AG09319 (cell line): ENCODE data around the gene MCF2L.

Source experiments
- DNase-seq: peaks from one replicate; pipeline ENCODE4 v3.0.0-alpha.2; 2010; ENCODE audit warnings: low read depth; ENCODE audit errors: extremely low read depth
- CTCF ChIP-seq: IDR thresholded peaks from 2 replicates; pipeline ENCODE4 v1.5.1; 2011; ENCODE audit warnings: low read depth, mild to moderate bottlenecking, inconsistent platforms, low read length, moderate library complexity

MCF2L gene

GRCh38 chr13:112928972-112929782 lies 39.8 kb upstream of the MCF2L start:
- no peak for TF ChIP-seq CTCF
- DNase-seq, result no peak

- no peak for TF ChIP-seq CTCF
- no peak for DNase-seq
These were observed 39.3 kb upstream of the MCF2L start for GRCh38 chr13:112929783-112930055.

GRCh38 chr13:112930192-112930591 lies 38.8 kb upstream of the MCF2L start:
- DNase-seq, result no peak
- no peak for TF ChIP-seq CTCF

GRCh38 chr13:112931028-112931934 lies 37.7 kb upstream of the MCF2L start:
- peak; percentile 40 for DNase-seq
- TF ChIP-seq CTCF, result peak; percentile 72

- no peak for DNase-seq
- TF ChIP-seq CTCF, result no peak
These were observed 36.0 kb upstream of the MCF2L start for GRCh38 chr13:112932971-112933370.

GRCh38 chr13:112933649-112934048 lies 35.4 kb upstream of the MCF2L start:
- TF ChIP-seq CTCF, result no peak
- no peak for DNase-seq

GRCh38 chr13:112934078-112934477 lies 34.9 kb upstream of the MCF2L start:
- no peak for TF ChIP-seq CTCF
- no peak for DNase-seq
